Esophagus squamous epithelium (tissue), 5 donors: Measurements from ENCODE around the gene IL17RD. TPM values are rescaled to one million over a fixed set of nuclear protein-coding genes. Genes with fewer than 3 reads are reported as not detected.
A peak's percentile ranks its signal among the peaks of the same experiment; 100 is the strongest.

Source experiments
- DNase-seq: peaks from one replicate; lab custom pipeline; 2025; lab: John Stamatoyannopoulos, UW
- H3K27ac ChIP-seq, 4 donors: fragments of 200-600 bp; sonication (generic); one replicate each; pipeline ENCODE4 v1.5.1; 2016 to 2019; ENCODE audit warnings: mild to moderate bottlenecking in 1 of 4
- H3K27me3 ChIP-seq, 4 donors: fragments of 200-600 bp; sonication (generic); 1 replicate in 3 of 4; 2 replicates in 1 of 4; pipeline versions ENCODE4 v1.5.1 to v1.6.0; 2017 to 2021; ENCODE audit warnings: antibody characterized with exemption in 1 of 4
- H3K36me3 ChIP-seq, 3 donors: fragments of 200-600 bp; sonication (generic); one replicate each; pipeline ENCODE4 v1.5.1; 2016 to 2019
- H3K4me1 ChIP-seq, 3 donors: fragments of 200-600 bp; sonication (generic); one replicate each; pipeline ENCODE4 v1.5.1; 2017 to 2019
- H3K4me3 ChIP-seq, 4 donors: fragments of 200-600 bp; sonication (generic); 1 replicate in 3 of 4; 2 replicates in 1 of 4; pipeline ENCODE4 v1.5.1; 2016 to 2019; ENCODE audit warnings: mild to moderate bottlenecking in 2 of 4, moderate library complexity in 1 of 4
- H3K9me3 ChIP-seq, 3 donors: fragments of 200-600 bp; sonication (generic); one replicate each; pipeline ENCODE4 v1.5.1; 2016 to 2019
- CTCF ChIP-seq, 6 experiments: fragments of 450-650 bp in 4 of 6; fragments of 200-600 bp in 2 of 6; sonication (generic) in 2 of 6; IDR thresholded peaks; one replicate each; pipeline ENCODE4 v1.5.1; 2016 to 2019; ENCODE audit warnings: antibody characterized with exemption in 6 of 6, mild to moderate bottlenecking in 4 of 6, moderate library complexity in 4 of 6
- POLR2A ChIP-seq, 4 donors: fragments of 450-650 bp; IDR thresholded peaks; one replicate each; pipeline ENCODE4 v1.6.1; 2017; ENCODE audit warnings: antibody characterized with exemption in 4 of 4, mild to moderate bottlenecking in 4 of 4, moderate library complexity in 3 of 4
- WGBS, 2 donors: methylation state at CpG; one replicate each; pipeline ENCODE4 v1.1.5; 2018; 5-methylcytosine and 5-hydroxymethylcytosine counted together
- intact Hi-C: fragments of 100-400 bp; cut with DNase I; formaldehyde crosslinking; loops from one replicate; pipeline ENCODE4 v1.15.0; 2022
- total RNA-seq, 4 donors: library from RNA; depleted of rRNA; stranded (reverse); fragments of >200 nt; gene quantifications; one replicate each; pipeline ENCODE4 v1.1.0, GENCODE V29; 2016
- donor health status: DM: yes; HTN: yes; CAD: no.

The IL17RD gene
- total RNA-seq, 4 donors from 2014 or later = 4.4 to 10.4 (median 5.1) TPM

- Histone ChIP-seq H3K4me3 (no peak overlapping the region), H3K4me1 (peaks cover 12 to 67% (median 24%) of the 10 kb centered on the region in 3 donors), H3K9me3 (no peaks in the 10 kb centered on the region), H3K27me3 (peaks cover 0 to 26% (median 0%) of the 10 kb centered on the region in 4 donors), H3K27ac (peak overlapping the region in 3 of 4 donors; percentile 32 to 59 (median 54)), H3K36me3 (no peaks in the 10 kb centered on the region)
- no peak for DNase-seq
- TF ChIP-seq POLR2A (IDR thresholded peaks at IDR 0.05) (no peak), CTCF (IDR thresholded peaks at IDR 0.05) (no peak)
- WGBS, 2 donors = 74 to 80% methylated on average over 8 of the region's 8 CpGs
- intact Hi-C loops = no loop called here
These were observed 4.9 kb downstream of the IL17RD start for GRCh38 chr3:57160076-57160764.

GRCh38 chr3:57158813-57159738, 6.1 kb downstream of the IL17RD start:
- Histone ChIP-seq H3K27me3 (peaks cover 0 to 14% (median 0%) of the 10 kb centered on the region in 4 donors), H3K4me3 (no peak overlapping the region), H3K27ac (peak overlapping the region in 3 of 4 donors; percentile 26 to 59 (median 32)), H3K36me3 (no peaks in the 10 kb centered on the region), H3K4me1 (peaks cover 4 to 61% (median 19%) of the 10 kb centered on the region in 3 donors), H3K9me3 (no peaks in the 10 kb centered on the region)
- intact Hi-C loops = loop anchor here (10.0 kb wide), 1 partner anchor 164 kb away; no protein-coding TSS in a partner anchor
- 40 to 52% methylated on average over 7 of the region's 8 CpGs for WGBS, 2 donors
- TF ChIP-seq CTCF (IDR thresholded peaks at IDR 0.05) = no peak
- no peak for TF ChIP-seq POLR2A (IDR thresholded peaks at IDR 0.05)
- no peak for DNase-seq

- Histone ChIP-seq H3K9me3 (no peaks in the 10 kb centered on the region), H3K27me3 (peaks cover 0 to 10% (median 0%) of the 10 kb centered on the region in 4 donors), H3K4me1 (peaks cover 0 to 53% (median 15%) of the 10 kb centered on the region in 3 donors), H3K27ac (no peak overlapping the region), H3K36me3 (no peaks in the 10 kb centered on the region), H3K4me3 (no peak overlapping the region)
- WGBS, 2 donors = 70 to 71% methylated on average over 3 of the region's 3 CpGs
- DNase-seq = no peak
- intact Hi-C loops = loop anchor here (10.0 kb wide), 1 partner anchor 164 kb away; no protein-coding TSS in a partner anchor
- TF ChIP-seq POLR2A (IDR thresholded peaks at IDR 0.05) (no peak), CTCF (IDR thresholded peaks at IDR 0.05) (no peak)
These were observed 6.8 kb downstream of the IL17RD start for GRCh38 chr3:57158325-57158724.

GRCh38 chr3:57157545-57157944, 7.6 kb downstream of the IL17RD start:
- no peak for DNase-seq
- 71 to 74% methylated on average over 8 to 10 of the region's 10 CpGs for WGBS, 2 donors
- TF ChIP-seq CTCF (IDR thresholded peaks at IDR 0.05) = no peak
- no peak for TF ChIP-seq POLR2A (IDR thresholded peaks at IDR 0.05)
- H3K27ac ChIP-seq = no peak overlapping the region
- H3K4me3 ChIP-seq = no peak overlapping the region
- H3K4me1 ChIP-seq = peaks cover 0 to 46% (median 15%) of the 10 kb centered on the region in 3 donors
- intact Hi-C loops = loop anchor here (10.0 kb wide), 1 partner anchor 163 kb away; no protein-coding TSS in a partner anchor
- H3K9me3 ChIP-seq = no peaks in the 10 kb centered on the region
- H3K27me3 ChIP-seq = peaks cover 0 to 2% (median 0%) of the 10 kb centered on the region in 4 donors
- no peaks in the 10 kb centered on the region for H3K36me3 ChIP-seq
